Vagina (tissue), 2 donors: ENCODE results near the gene DOCK2. TPM values are rescaled to one million over a fixed set of nuclear protein-coding genes. Genes with fewer than 3 reads are reported as not detected.

Experiments
- DNase-seq, 2 donors: peaks; one replicate each; pipeline ENCODE4 v3.0.0-alpha.2; 2017; ENCODE audit errors: extremely low spot score in 2 of 2
- H3K27ac ChIP-seq: fragments of 200-600 bp; sonication (generic); one replicate; pipeline ENCODE4 v1.5.1; 2019
- H3K27me3 ChIP-seq: fragments of 200-600 bp; sonication (generic); one replicate; pipeline ENCODE4 v1.5.1; 2019
- H3K36me3 ChIP-seq, 2 donors: fragments of 200-600 bp; sonication (generic); one replicate each; pipeline ENCODE4 v1.5.1; 2017 to 2019
- H3K4me1 ChIP-seq: fragments of 200-600 bp; sonication (generic); one replicate; pipeline ENCODE4 v1.5.1; 2019
- H3K4me3 ChIP-seq, 2 donors: fragments of 200-600 bp; sonication (generic); 1 replicate in 1 of 2; 2 replicates in 1 of 2; pipeline ENCODE4 v1.5.1; 2016 to 2019
- H3K9me3 ChIP-seq: fragments of 200-600 bp; sonication (generic); one replicate; pipeline ENCODE4 v1.5.1; 2019
- POLR2A ChIP-seq, 2 donors: fragments of 450-650 bp; IDR thresholded peaks; one replicate each; pipeline ENCODE4 v1.6.1; 2017; ENCODE audit warnings: antibody characterized with exemption in 2 of 2, mild to moderate bottlenecking in 2 of 2, moderate library complexity in 2 of 2
- POLR2AphosphoS5 ChIP-seq, 2 donors: sonication (generic); formaldehyde crosslinking; IDR thresholded peaks; one replicate each; pipeline ENCODE4 v1.9.0; 2017; ENCODE audit warnings: antibody characterized with exemption in 2 of 2, mild to moderate bottlenecking in 2 of 2, low read depth in 1 of 2; ENCODE audit not compliant: insufficient read depth in 1 of 2
- intact Hi-C: fragments of 100-400 bp; cut with DNase I; formaldehyde crosslinking; loops from one replicate; pipeline ENCODE4 v1.15.1; 2023
- total RNA-seq: library from RNA; depleted of rRNA; stranded (reverse); fragments of >200 nt; gene quantifications from one replicate; pipeline ENCODE4 v1.2.3, GENCODE V29; 2016
- TF ChIP-seq, protein P1 (sequence below), 3 experiments: fragments of 450-650 bp in 2 of 3; fragments of 200-600 bp in 1 of 3; sonication (generic) in 1 of 3; IDR thresholded peaks; one replicate each; pipeline ENCODE4 v1.5.1; 2017 to 2019; ENCODE audit warnings: antibody characterized with exemption in 3 of 3, mild to moderate bottlenecking in 2 of 3, moderate library complexity in 2 of 3

The DOCK2 gene
- total RNA-seq, 1 donor from 2014 or later = 18.2 TPM

DNA sequence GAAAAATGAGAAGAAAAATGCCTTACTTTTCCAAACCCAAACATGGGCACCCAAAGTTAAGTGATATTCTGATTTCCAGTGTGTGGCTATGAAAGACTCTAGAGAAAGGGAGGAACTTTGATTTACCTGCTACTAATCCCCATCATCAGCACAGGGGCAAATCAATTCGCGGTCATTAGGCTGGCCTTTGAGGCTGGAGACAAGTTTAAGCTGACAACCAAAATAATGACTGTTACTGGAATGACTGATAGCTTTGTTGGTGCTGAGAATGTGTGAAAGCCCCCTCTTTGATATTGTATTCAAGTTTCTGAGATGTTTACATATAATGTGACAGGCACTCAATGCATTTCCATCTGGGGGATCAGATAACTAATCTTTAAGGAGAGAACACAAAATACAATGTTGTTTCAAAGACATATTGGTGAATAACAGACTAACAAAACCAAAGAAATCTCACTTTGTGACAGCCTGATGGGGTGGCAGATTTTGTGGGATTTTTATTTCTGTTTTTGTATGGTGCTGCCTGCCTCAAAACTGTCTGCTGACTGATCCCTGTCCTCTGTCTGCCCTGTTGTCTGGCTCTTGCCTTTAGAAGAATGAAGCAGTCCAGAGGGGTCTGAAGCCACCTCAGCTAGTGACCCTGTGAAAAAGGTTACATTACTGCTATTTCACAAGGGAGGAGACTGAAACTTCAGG lies 355.9 kb downstream of the DOCK2 start:
- no peak for DNase-seq
- intact Hi-C loops = no loop called here
- TF ChIP-seq POLR2AphosphoS5 (IDR thresholded peaks at IDR 0.05; ENCODE audit: insufficient read depth in 1 of 2, low read depth in 1 of 2) = no peak
- TF ChIP-seq POLR2A (IDR thresholded peaks at IDR 0.05) = no peak
- TF ChIP-seq, protein P1, sequence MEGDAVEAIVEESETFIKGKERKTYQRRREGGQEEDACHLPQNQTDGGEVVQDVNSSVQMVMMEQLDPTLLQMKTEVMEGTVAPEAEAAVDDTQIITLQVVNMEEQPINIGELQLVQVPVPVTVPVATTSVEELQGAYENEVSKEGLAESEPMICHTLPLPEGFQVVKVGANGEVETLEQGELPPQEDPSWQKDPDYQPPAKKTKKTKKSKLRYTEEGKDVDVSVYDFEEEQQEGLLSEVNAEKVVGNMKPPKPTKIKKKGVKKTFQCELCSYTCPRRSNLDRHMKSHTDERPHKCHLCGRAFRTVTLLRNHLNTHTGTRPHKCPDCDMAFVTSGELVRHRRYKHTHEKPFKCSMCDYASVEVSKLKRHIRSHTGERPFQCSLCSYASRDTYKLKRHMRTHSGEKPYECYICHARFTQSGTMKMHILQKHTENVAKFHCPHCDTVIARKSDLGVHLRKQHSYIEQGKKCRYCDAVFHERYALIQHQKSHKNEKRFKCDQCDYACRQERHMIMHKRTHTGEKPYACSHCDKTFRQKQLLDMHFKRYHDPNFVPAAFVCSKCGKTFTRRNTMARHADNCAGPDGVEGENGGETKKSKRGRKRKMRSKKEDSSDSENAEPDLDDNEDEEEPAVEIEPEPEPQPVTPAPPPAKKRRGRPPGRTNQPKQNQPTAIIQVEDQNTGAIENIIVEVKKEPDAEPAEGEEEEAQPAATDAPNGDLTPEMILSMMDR (IDR thresholded peaks at IDR 0.05) = no peak
- H3K4me3 ChIP-seq = no peak overlapping the region
- H3K9me3 ChIP-seq = no peaks in the 10 kb centered on the region
- H3K36me3 ChIP-seq = no peaks in the 10 kb centered on the region
- H3K4me1 ChIP-seq = no peaks in the 10 kb centered on the region
- no peaks in the 10 kb centered on the region for H3K27me3 ChIP-seq
- no peak overlapping the region for H3K27ac ChIP-seq

DNA sequence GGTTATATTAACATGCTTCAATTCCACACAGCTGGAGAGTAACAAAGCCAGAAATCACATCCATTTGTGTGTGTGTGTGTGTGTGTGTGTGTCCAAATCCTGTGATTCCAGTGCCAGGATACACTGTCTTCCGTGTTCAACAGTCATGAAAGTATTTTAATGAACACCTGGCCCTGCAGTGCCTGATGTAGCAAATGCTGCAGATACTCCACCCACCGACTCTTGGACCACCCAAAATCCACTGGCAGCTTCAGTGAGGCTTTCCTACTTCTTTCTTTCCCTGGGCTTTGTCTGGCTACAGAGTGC lies 356.4 kb downstream of the DOCK2 start:
- TF ChIP-seq POLR2A (IDR thresholded peaks at IDR 0.05) (no peak), POLR2AphosphoS5 (IDR thresholded peaks at IDR 0.05; ENCODE audit: insufficient read depth in 1 of 2, low read depth in 1 of 2) (no peak)
- TF ChIP-seq, protein P1 (IDR thresholded peaks at IDR 0.05) = no peak
- no peaks in the 10 kb centered on the region for H3K9me3 ChIP-seq
- H3K36me3 ChIP-seq = no peaks in the 10 kb centered on the region
- no peak overlapping the region for H3K4me3 ChIP-seq
- DNase-seq = no peak
- no peak overlapping the region for H3K27ac ChIP-seq
- intact Hi-C loops = no loop called here
- no peaks in the 10 kb centered on the region for H3K4me1 ChIP-seq
- no peaks in the 10 kb centered on the region for H3K27me3 ChIP-seq

- no peak overlapping the region for H3K27ac ChIP-seq
- TF ChIP-seq POLR2A (IDR thresholded peaks at IDR 0.05) = no peak
- TF ChIP-seq, protein P1 (IDR thresholded peaks at IDR 0.05) = no peak
- no peak for TF ChIP-seq POLR2AphosphoS5 (IDR thresholded peaks at IDR 0.05; ENCODE audit: insufficient read depth in 1 of 2, low read depth in 1 of 2)
- no peaks in the 10 kb centered on the region for H3K36me3 ChIP-seq
- intact Hi-C loops = no loop called here
- no peak overlapping the region for H3K4me3 ChIP-seq
- H3K27me3 ChIP-seq = no peaks in the 10 kb centered on the region
- H3K4me1 ChIP-seq = no peaks in the 10 kb centered on the region
- no peaks in the 10 kb centered on the region for H3K9me3 ChIP-seq
- no peak for DNase-seq
Measured at GRCh38 chr5:169997798-169998197, 360.7 kb downstream of the DOCK2 start.

- Histone ChIP-seq H3K9me3 (no peaks in the 10 kb centered on the region), H3K4me1 (no peaks in the 10 kb centered on the region), H3K36me3 (no peaks in the 10 kb centered on the region), H3K4me3 (no peak overlapping the region), H3K27me3 (no peaks in the 10 kb centered on the region), H3K27ac (no peak overlapping the region)
- intact Hi-C loops = no loop called here
- no peak for DNase-seq
- TF ChIP-seq POLR2AphosphoS5 (IDR thresholded peaks at IDR 0.05; ENCODE audit: insufficient read depth in 1 of 2, low read depth in 1 of 2) = no peak
- TF ChIP-seq, protein P1 (IDR thresholded peaks at IDR 0.05) = no peak
- no peak for TF ChIP-seq POLR2A (IDR thresholded peaks at IDR 0.05)
Measured at GRCh38 chr5:169999621-170000020, 362.5 kb downstream of the DOCK2 start.

DNA sequence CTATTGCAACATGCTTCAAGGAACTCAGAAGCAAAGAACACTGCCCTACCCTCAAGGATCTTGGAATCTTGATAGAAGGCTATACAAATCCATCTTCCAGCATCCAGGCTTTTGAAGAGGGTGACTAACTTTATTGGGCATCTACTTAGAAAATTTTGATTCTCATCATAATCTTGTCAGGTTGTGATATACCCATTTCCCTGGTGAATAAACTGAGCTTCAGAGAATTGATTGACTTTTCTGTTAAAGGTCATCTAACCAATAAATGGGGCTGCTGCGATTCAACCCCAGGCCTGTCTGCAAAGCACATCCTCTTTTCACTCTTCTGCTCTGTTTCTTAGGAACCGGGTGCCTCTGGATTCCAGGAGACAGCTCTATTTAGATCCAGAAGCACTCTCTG lies 363.1 kb downstream of the DOCK2 start:
- H3K36me3 ChIP-seq = no peaks in the 10 kb centered on the region
- TF ChIP-seq POLR2AphosphoS5 (IDR thresholded peaks at IDR 0.05; ENCODE audit: insufficient read depth in 1 of 2, low read depth in 1 of 2) (no peak), POLR2A (IDR thresholded peaks at IDR 0.05) (no peak)
- TF ChIP-seq, protein P1 (IDR thresholded peaks at IDR 0.05) = no peak
- H3K27ac ChIP-seq = no peak overlapping the region
- H3K9me3 ChIP-seq = no peaks in the 10 kb centered on the region
- H3K4me1 ChIP-seq = no peaks in the 10 kb centered on the region
- no peaks in the 10 kb centered on the region for H3K27me3 ChIP-seq
- H3K4me3 ChIP-seq = no peak overlapping the region
- no peak for DNase-seq
- intact Hi-C loops = no loop called here
